IMR-90 (cell line): Measurements from ENCODE around the gene PTPRN2.

Source experiments
- BHLHE40 ChIP-seq: fragments of 150-350 bp; IDR thresholded peaks from 2 replicates; pipeline ENCODE4 v1.6.1; 2016; ENCODE audit warnings: mild to moderate bottlenecking, low read depth, low read length
- CEBPB ChIP-seq: IDR thresholded peaks from 2 replicates; pipeline ENCODE4 v1.6.1; 2012; ENCODE audit warnings: low read depth, low read length, improper control_type of control experiment
- CTCF ChIP-seq: conservative IDR thresholded peaks from 2 replicates; pipeline ENCODE4 v1.5.1; 2012; ENCODE audit warnings: mild to moderate bottlenecking, low read depth, low read length, improper control_type of control experiment
- ELK1 ChIP-seq: fragments of 150-350 bp; IDR thresholded peaks from 2 replicates; pipeline ENCODE4 v1.6.1; 2016; ENCODE audit warnings: low read depth, mild to moderate bottlenecking, low read length, moderate library complexity, borderline replicate concordance
- MAFK ChIP-seq: IDR thresholded peaks from 2 replicates; pipeline ENCODE4 v1.6.1; 2012; ENCODE audit warnings: low read depth, low read length, improper control_type of control experiment
- MAZ ChIP-seq: IDR thresholded peaks from 2 replicates; pipeline ENCODE4 v1.6.1; 2012; ENCODE audit warnings: low read depth, mild to moderate bottlenecking, low read length, improper control_type of control experiment, moderate library complexity, borderline replicate concordance
- MXI1 ChIP-seq: IDR thresholded peaks from 2 replicates; pipeline ENCODE4 v1.6.1; 2012; ENCODE audit warnings: low read depth, mild to moderate bottlenecking, low read length, moderate library complexity, borderline replicate concordance
- NFE2L2 ChIP-seq: fragments of 150-350 bp; IDR thresholded peaks from 2 replicates; pipeline ENCODE4 v1.6.1; 2016; ENCODE audit warnings: low read depth, mild to moderate bottlenecking, low read length
- POLR2A ChIP-seq: IDR thresholded peaks from 2 replicates; pipeline ENCODE4 v1.6.1; 2012; ENCODE audit warnings: mild to moderate bottlenecking, low read depth, low read length
- RAD21 ChIP-seq: IDR thresholded peaks from 2 replicates; pipeline ENCODE4 v1.6.1; 2012; ENCODE audit warnings: low read length, improper control_type of control experiment
- RCOR1 ChIP-seq: IDR thresholded peaks from 2 replicates; pipeline ENCODE4 v1.6.1; 2012; ENCODE audit warnings: mild to moderate bottlenecking, low read length, improper control_type of control experiment; ENCODE audit not compliant: insufficient replicate concordance
- RFX5 ChIP-seq: IDR thresholded peaks from 2 replicates; pipeline ENCODE4 v1.8.0; 2012; ENCODE audit warnings: low read depth, mild to moderate bottlenecking, low read length, moderate library complexity
- SMC3 ChIP-seq: fragments of 150-350 bp; IDR thresholded peaks from 2 replicates; pipeline ENCODE4 v1.6.1; 2016; ENCODE audit warnings: low read depth, mild to moderate bottlenecking, antibody characterized with exemption, low read length, moderate library complexity
- USF2 ChIP-seq: fragments of 150-350 bp; IDR thresholded peaks from 2 replicates; pipeline ENCODE4 v1.6.1; 2017; ENCODE audit warnings: mild to moderate bottlenecking, antibody characterized with exemption, low read length, low read depth

- TF ChIP-seq POLR2A (no peak), CTCF (no peak), MAFK (no peak), MAZ (no peak), RCOR1 (no peak), ELK1 (no peak), RFX5 (no peak), CEBPB (no peak), USF2 (no peak), NFE2L2 (no peak), SMC3 (no peak), BHLHE40 (no peak), MXI1 (no peak), RAD21 (no peak)
Measured at GRCh38 chr7:157860406-157860805, 727.2 kb downstream of the PTPRN2 start.
